Measurements from ENCODE around the gene AIG1.

The AIG1 gene

GRCh38 chr6:143159001-143159400, 98.3 kb downstream of the AIG1 start:
- Histone ChIP-seq H3K27ac (ENCODE audit: low read length) (no peak overlapping the region), H3K9ac (ENCODE audit: low read length) (no peak overlapping the region), H2AFZ (ENCODE audit: low read length) (no peak overlapping the region), H3K4me1 (ENCODE audit: low read length) (no peaks in the 10 kb centered on the region), H4K20me1 (ENCODE audit: insufficient read depth, low read length) (no peaks in the 10 kb centered on the region), H3K9me3 (replicated peaks; ENCODE audit: insufficient read depth, low read length) (no peaks in the 10 kb centered on the region), H3F3A (ENCODE audit: insufficient read depth, low read length) (no peaks in the 10 kb centered on the region), H3K9me2 (replicated peaks; ENCODE audit: insufficient read depth, low read length) (no peaks in the 10 kb centered on the region), H3K4me2 (ENCODE audit: low read depth, low read length) (no peak overlapping the region), H3K4me3 (ENCODE audit: low read length) (no peak overlapping the region), H3K79me2 (ENCODE audit: low read length) (no peaks in the 10 kb centered on the region), H3K36me3 (replicated peaks; ENCODE audit: insufficient read depth, low read length) (no peaks in the 10 kb centered on the region), H3K27me3 (replicated peaks; ENCODE audit: insufficient read depth, low read length) (no peaks in the 10 kb centered on the region)
- no peak for DNase-seq
- TF ChIP-seq, protein P1, sequence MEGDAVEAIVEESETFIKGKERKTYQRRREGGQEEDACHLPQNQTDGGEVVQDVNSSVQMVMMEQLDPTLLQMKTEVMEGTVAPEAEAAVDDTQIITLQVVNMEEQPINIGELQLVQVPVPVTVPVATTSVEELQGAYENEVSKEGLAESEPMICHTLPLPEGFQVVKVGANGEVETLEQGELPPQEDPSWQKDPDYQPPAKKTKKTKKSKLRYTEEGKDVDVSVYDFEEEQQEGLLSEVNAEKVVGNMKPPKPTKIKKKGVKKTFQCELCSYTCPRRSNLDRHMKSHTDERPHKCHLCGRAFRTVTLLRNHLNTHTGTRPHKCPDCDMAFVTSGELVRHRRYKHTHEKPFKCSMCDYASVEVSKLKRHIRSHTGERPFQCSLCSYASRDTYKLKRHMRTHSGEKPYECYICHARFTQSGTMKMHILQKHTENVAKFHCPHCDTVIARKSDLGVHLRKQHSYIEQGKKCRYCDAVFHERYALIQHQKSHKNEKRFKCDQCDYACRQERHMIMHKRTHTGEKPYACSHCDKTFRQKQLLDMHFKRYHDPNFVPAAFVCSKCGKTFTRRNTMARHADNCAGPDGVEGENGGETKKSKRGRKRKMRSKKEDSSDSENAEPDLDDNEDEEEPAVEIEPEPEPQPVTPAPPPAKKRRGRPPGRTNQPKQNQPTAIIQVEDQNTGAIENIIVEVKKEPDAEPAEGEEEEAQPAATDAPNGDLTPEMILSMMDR (IDR thresholded peaks at IDR 0.05; ENCODE audit: low read length), result no peak
- no peak for TF ChIP-seq EZH2 (optimal IDR thresholded peaks at IDR 0.05; ENCODE audit: low read depth, low read length)
- TF ChIP-seq EZH2phosphoT487 (IDR thresholded peaks at IDR 0.05; ENCODE audit: low read length), result no peak

- Histone ChIP-seq H2AFZ (ENCODE audit: low read length) (no peak overlapping the region), H3K9me2 (replicated peaks; ENCODE audit: insufficient read depth, low read length) (no peaks in the 10 kb centered on the region), H3K79me2 (ENCODE audit: low read length) (no peaks in the 10 kb centered on the region), H3K36me3 (replicated peaks; ENCODE audit: insufficient read depth, low read length) (no peaks in the 10 kb centered on the region), H4K20me1 (ENCODE audit: insufficient read depth, low read length) (no peaks in the 10 kb centered on the region), H3K9me3 (replicated peaks; ENCODE audit: insufficient read depth, low read length) (no peaks in the 10 kb centered on the region), H3K4me3 (ENCODE audit: low read length) (no peak overlapping the region), H3K4me1 (ENCODE audit: low read length) (no peaks in the 10 kb centered on the region), H3F3A (ENCODE audit: insufficient read depth, low read length) (no peaks in the 10 kb centered on the region), H3K27me3 (replicated peaks; ENCODE audit: insufficient read depth, low read length) (no peaks in the 10 kb centered on the region), H3K9ac (ENCODE audit: low read length) (no peak overlapping the region), H3K27ac (ENCODE audit: low read length) (no peak overlapping the region), H3K4me2 (ENCODE audit: low read depth, low read length) (no peak overlapping the region)
- TF ChIP-seq, protein P1 (IDR thresholded peaks at IDR 0.05; ENCODE audit: low read length), result no peak
- TF ChIP-seq EZH2 (optimal IDR thresholded peaks at IDR 0.05; ENCODE audit: low read depth, low read length) (no peak), EZH2phosphoT487 (IDR thresholded peaks at IDR 0.05; ENCODE audit: low read length) (no peak)
- DNase-seq, result no peak
These were observed 99.3 kb downstream of the AIG1 start for GRCh38 chr6:143160015-143160414.

DNA sequence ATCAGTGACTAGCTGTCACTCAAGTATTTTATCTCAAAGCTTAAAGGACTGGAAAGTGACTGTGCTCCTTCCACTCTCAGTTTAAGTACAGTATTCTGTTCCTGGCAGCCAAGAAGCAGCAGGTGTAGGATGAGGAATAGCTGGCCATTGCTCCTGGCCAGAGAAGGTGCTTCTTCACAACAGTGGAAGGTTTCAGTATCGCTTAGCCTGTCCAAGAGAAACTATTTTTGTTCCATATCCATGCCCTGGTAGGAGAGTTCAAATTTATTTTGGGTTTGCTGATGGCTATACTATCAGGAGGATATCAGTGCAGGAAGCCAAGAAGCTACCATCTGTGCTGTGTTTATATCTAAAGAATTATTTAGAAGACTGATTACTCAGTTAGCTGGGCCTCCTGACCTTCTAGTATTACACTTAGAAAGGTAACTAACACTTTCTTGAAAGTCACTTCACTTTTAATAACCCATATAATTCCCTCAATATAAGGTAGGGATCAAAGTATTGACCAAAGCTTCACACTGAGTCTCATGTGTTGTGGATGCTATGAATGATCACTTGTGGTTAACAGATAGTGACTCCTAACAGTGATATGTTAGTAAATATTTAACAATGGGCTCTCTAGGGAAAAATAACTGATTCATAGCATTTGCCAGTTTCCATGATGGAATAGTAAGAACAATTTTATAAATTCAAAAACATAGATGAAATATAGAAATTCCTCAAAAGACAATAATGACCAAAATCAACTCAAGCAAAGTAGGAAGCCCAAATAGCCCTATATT, 99.9 kb downstream of the AIG1 start:
- Histone ChIP-seq H3K27ac (ENCODE audit: low read length) (no peak overlapping the region), H3K4me3 (ENCODE audit: low read length) (no peak overlapping the region), H3K9me3 (replicated peaks; ENCODE audit: insufficient read depth, low read length) (no peaks in the 10 kb centered on the region), H3K9ac (ENCODE audit: low read length) (no peak overlapping the region), H3F3A (ENCODE audit: insufficient read depth, low read length) (no peaks in the 10 kb centered on the region), H3K4me1 (ENCODE audit: low read length) (no peaks in the 10 kb centered on the region), H3K27me3 (replicated peaks; ENCODE audit: insufficient read depth, low read length) (no peaks in the 10 kb centered on the region), H4K20me1 (ENCODE audit: insufficient read depth, low read length) (no peaks in the 10 kb centered on the region), H3K36me3 (replicated peaks; ENCODE audit: insufficient read depth, low read length) (no peaks in the 10 kb centered on the region), H3K4me2 (ENCODE audit: low read depth, low read length) (no peak overlapping the region), H2AFZ (ENCODE audit: low read length) (no peak overlapping the region), H3K79me2 (ENCODE audit: low read length) (no peaks in the 10 kb centered on the region), H3K9me2 (replicated peaks; ENCODE audit: insufficient read depth, low read length) (no peaks in the 10 kb centered on the region)
- TF ChIP-seq, protein P1 (IDR thresholded peaks at IDR 0.05; ENCODE audit: low read length), result no peak
- TF ChIP-seq EZH2 (optimal IDR thresholded peaks at IDR 0.05; ENCODE audit: low read depth, low read length) (no peak), EZH2phosphoT487 (IDR thresholded peaks at IDR 0.05; ENCODE audit: low read length) (no peak)
- DNase-seq, result no peak

Data from MM.1S (cell line).